Measurements from ENCODE around the gene GARS1.

Gene GARS1

DNA sequence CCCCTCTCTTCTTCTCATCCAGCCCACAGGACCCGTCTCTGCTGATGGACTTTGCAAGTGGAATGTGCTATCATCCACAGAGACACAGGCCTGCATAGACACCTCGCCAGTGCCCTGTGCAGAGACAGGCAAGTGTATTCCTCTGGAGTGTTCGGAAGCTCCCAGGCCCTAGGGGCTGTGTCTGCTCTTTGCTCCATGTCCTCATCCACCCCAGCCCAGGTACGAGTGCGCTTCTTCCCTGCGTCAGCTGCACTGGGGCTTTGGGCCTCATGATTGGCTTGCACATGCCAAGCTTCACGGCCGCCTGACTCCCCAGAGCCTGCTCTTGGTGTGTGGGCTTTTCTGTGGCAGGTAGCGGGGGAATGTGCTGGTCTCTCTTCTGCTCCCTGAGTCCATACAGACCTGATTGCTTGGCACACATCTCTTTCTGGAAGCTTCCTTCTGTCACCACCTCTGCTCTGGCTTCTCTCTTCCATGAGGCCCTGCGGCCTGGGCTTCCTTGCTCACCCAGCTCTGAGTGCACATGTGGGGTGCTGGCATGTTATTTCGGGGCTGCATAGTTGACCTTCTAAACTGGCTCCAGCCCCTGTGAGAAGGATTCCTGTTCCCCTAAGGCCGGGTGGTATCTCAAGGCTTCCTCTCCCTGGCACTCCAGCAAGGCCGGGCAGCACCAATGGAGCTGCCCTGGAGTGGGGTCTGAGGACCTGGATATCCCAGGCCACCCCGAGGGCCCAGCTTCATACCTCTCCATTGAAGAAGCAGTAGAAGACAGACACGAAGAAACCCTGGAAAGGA, 59.8 kb downstream of the GARS1 start:
- no peak for TF ChIP-seq CTCF (IDR thresholded peaks at IDR 0.05; ENCODE audit: insufficient read depth, low read depth, low read length, missing control alignments)
- no peak for DNase-seq (ENCODE audit: low read depth)
- no peak overlapping the region for H3K4me3 ChIP-seq (ENCODE audit: low read depth, low read length)

DNA sequence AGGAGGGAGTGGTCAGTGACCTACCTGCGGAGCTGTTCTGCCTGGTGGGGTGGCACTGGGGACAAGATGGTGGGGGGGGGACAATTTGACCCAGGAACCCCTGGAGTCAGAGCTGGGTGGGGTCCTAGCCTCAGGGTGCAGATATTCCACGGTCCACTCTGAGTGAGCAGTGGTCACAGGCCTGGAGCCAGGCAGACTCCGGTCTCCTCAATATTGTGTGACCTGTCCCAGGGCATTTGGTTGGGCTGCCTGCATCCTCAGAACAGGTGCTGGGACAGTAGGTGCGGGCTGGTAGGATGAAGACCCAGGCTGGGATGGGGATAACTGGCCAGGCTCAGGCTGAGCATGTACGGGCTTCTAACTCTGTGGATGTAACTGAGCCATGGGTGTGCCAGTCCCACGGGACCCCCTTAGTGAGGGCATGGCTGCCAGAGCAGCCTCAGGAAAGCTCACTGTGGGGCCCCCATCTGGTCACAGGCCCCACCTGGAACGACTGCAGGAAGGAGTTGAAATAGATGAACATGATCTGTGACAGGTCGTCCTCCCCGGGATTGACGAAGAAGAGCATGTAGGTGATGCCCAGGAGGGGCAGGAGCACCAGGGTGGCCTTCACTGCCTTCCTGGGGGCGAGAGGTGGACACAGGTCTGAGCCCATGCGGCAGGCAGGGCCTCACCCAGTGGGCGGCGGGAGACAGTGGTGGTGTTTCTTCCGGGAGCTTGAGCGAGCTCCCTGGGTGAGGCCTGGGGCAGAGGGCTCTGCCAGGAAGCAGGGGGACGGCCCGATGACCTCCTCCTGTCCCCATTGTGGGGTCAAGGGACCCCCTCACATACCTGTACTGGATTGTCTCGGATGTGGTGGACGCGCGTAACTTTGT, 60.7 kb downstream of the GARS1 start:
- no peak for TF ChIP-seq CTCF (IDR thresholded peaks at IDR 0.05; ENCODE audit: insufficient read depth, low read depth, low read length, missing control alignments)
- H3K4me3 ChIP-seq (ENCODE audit: low read depth, low read length): no peak overlapping the region
- DNase-seq (ENCODE audit: low read depth): no peak

GRCh38 chr7:30656006-30656957, 61.6 kb downstream of the GARS1 start:
- H3K4me3 ChIP-seq (ENCODE audit: low read depth, low read length): no peak overlapping the region
- TF ChIP-seq CTCF (IDR thresholded peaks at IDR 0.05; ENCODE audit: insufficient read depth, low read depth, low read length, missing control alignments): no peak
- no peak for DNase-seq (ENCODE audit: low read depth)

- DNase-seq (ENCODE audit: low read depth): no peak
- no peak for TF ChIP-seq CTCF (IDR thresholded peaks at IDR 0.05; ENCODE audit: insufficient read depth, low read depth, low read length, missing control alignments)
- no peak overlapping the region for H3K4me3 ChIP-seq (ENCODE audit: low read depth, low read length)
Observed at GRCh38 chr7:30657131-30657530, 62.5 kb downstream of the GARS1 start.

DNA sequence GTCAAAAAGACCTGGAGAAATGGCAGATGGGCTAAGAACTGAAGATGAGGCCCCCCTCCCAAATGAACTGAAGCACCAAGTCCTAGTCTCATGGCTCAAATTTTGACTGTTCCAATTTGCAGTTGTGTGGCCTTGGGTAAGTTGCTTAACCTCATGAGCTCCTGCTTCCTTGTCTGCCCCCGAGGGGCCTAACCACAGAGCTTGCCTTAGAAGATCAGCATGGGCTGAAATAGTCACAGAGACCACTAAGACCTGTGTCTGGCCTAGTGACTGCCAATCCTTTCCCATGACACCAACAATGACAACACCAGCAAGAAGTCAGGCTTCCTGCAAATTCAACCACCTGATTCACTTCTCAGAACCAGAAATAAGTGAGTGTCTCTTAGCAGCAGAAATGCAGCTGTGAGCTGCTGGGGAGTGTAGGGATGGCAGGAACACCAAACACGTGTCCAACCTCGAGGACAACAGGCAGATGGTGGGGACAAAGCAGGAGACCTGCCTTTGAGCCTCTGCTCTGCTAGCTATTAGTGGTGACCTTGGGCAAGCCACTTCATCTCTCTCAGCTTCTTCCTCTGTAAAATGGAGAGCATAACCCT, 63.9 kb downstream of the GARS1 start:
- TF ChIP-seq CTCF (IDR thresholded peaks at IDR 0.05; ENCODE audit: insufficient read depth, low read depth, low read length, missing control alignments): no peak
- no peak for DNase-seq (ENCODE audit: low read depth)
- no peak overlapping the region for H3K4me3 ChIP-seq (ENCODE audit: low read depth, low read length)

DNA sequence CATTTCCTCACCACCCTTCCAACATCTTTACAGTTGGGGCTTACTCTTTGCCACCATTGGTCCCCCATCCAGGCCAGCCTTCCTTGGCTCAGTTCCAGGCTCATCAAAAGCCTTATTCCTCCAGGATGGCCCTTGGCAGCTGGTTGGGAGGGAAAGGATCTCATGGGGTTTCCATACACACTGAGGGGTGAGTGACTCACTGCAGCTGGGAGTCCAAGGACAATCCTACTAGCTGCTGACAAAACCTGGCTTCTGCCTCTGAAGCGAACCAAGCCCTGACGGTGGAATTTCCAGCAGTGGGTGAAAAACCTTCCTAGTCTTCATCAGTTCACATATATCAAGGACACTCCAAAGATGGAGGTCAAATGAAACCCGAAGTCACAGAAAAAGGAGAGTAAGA, 64.6 kb downstream of the GARS1 start:
- H3K4me3 ChIP-seq (ENCODE audit: low read depth, low read length): no peak overlapping the region
- no peak for TF ChIP-seq CTCF (IDR thresholded peaks at IDR 0.05; ENCODE audit: insufficient read depth, low read depth, low read length, missing control alignments)
- DNase-seq (ENCODE audit: low read depth): no peak
